AG09309 (cell line): ENCODE data around the gene CUBN.
A peak's percentile ranks its signal among the peaks of the same experiment; 100 is the strongest.

Experiments used
- DNase-seq: peaks from one replicate; pipeline ENCODE4 v3.0.0-alpha.2; 2010; ENCODE audit warnings: low read depth
- H3K4me3 ChIP-seq: 2 replicates; pipeline ENCODE4 v1.5.1; 2011; ENCODE audit warnings: mild to moderate bottlenecking, low read depth, low read length, moderate library complexity; ENCODE audit not compliant: control insufficient read depth
- TF ChIP-seq, protein P1 (sequence below): IDR thresholded peaks from 2 replicates; pipeline ENCODE4 v1.5.1; 2011; ENCODE audit warnings: mild to moderate bottlenecking, low read depth, low read length, inconsistent platforms; ENCODE audit not compliant: insufficient read depth, control insufficient read depth; ENCODE audit errors: missing control alignments

Gene CUBN

GRCh38 chr10:16949816-16950215 lies 179.8 kb downstream of the CUBN start:
- no peak overlapping the region for H3K4me3 ChIP-seq
- TF ChIP-seq, protein P1, sequence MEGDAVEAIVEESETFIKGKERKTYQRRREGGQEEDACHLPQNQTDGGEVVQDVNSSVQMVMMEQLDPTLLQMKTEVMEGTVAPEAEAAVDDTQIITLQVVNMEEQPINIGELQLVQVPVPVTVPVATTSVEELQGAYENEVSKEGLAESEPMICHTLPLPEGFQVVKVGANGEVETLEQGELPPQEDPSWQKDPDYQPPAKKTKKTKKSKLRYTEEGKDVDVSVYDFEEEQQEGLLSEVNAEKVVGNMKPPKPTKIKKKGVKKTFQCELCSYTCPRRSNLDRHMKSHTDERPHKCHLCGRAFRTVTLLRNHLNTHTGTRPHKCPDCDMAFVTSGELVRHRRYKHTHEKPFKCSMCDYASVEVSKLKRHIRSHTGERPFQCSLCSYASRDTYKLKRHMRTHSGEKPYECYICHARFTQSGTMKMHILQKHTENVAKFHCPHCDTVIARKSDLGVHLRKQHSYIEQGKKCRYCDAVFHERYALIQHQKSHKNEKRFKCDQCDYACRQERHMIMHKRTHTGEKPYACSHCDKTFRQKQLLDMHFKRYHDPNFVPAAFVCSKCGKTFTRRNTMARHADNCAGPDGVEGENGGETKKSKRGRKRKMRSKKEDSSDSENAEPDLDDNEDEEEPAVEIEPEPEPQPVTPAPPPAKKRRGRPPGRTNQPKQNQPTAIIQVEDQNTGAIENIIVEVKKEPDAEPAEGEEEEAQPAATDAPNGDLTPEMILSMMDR, result no peak
- DNase-seq, result no peak

DNA sequence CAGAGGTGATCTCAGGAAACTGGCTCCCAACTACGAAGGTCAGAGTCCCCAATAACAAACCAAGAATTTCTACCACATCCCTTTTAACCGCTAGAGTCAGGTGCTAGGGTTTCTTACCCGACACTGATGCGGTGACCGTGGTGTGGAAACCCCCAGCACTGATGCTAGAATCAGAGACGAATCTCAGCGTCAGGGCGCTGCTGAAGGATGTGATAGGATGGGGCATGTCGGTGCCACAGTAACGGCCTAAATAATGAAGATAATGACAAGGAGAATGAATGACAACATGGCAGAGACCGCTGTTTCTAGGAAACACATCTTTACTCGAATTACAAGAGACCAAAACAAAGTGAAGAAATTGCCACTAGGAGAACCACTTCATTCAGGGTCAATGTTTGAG lies 181.2 kb downstream of the CUBN start:
- TF ChIP-seq, protein P1, result no peak

DNA sequence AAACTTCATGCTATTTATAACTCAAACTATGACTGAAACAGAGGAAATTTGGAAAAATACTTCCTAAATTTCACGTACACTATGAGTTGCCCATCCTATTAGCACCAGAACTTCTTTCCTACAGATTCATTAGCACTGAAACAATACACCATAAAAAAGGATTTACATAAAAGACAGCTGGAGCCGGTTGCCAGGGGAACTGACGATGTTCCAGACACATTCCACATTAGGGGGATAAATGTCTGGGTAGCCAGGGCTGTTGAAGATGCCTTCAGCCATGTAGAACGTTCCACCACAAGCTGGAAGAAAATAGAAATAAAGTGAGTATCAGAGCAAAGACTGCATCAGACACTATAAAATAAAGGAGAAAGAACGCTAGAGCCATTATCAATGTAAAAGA lies 182.5 kb downstream of the CUBN start:
- DNase-seq, result no peak
- TF ChIP-seq, protein P1, result no peak
- H3K4me3 ChIP-seq, result no peak overlapping the region

More for the DNA sequence above, 181.2 kb downstream of the CUBN start:
- no peak overlapping the region for H3K4me3 ChIP-seq
- no peak for DNase-seq

GRCh38 chr10:16945593-16945992 lies 184.0 kb downstream of the CUBN start:
- H3K4me3 ChIP-seq, result no peak overlapping the region
- TF ChIP-seq, protein P1, result no peak
- no peak for DNase-seq

DNA sequence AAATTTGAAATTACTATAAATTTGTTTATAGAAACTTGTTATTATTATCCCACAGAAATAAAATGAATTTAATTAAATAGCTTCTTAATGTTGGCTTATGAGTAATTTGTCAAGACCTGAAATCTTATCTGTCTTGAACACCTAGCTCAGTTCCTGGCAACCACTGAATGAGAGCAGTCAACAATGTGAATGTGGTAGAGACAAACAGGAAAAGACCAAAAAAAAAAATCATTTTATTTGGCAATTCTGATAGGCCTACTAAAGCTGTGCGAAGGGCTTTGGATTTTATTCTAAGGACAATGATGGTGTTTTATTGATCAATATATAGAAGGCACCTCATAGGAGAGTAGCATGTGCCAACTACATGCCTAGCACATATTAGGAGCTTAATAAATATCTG lies 184.6 kb downstream of the CUBN start:
- no peak overlapping the region for H3K4me3 ChIP-seq
- TF ChIP-seq, protein P1, result no peak
- no peak for DNase-seq

- peak; percentile 77 for DNase-seq
- TF ChIP-seq, protein P1, result no peak
- no peak overlapping the region for H3K4me3 ChIP-seq
Observed at GRCh38 chr10:16944402-16944801, 185.2 kb downstream of the CUBN start.
